Omental fat pad (tissue), 4 donors: ENCODE results near the gene SPAG7. TPM values are rescaled to one million over a fixed set of nuclear protein-coding genes. Genes with fewer than 3 reads are reported as not detected.

ENCODE experiments used
- ATAC-seq: fragments of 150-250 bp; one replicate; pipeline ENCODE4 v1.9.1; 2016; ENCODE audit warnings: mild to moderate bottlenecking, moderate library complexity; ENCODE audit not compliant: low FRiP score
- DNase-seq: peaks from one replicate; pipeline ENCODE4 v3.0.0-alpha.2; 2019; ENCODE audit warnings: low spot score
- total RNA-seq, 4 donors: library from RNA; depleted of rRNA; stranded (reverse); fragments of >200 nt; gene quantifications; one replicate each; pipeline ENCODE4 v1.1.0, GENCODE V29; 2016
- TF ChIP-seq, protein P1 (sequence below), 3 donors: fragments of 450-650 bp; IDR thresholded peaks; one replicate each; pipeline ENCODE4 v1.5.1; 2016 to 2017; ENCODE audit warnings: antibody characterized with exemption in 3 of 3, mild to moderate bottlenecking in 3 of 3, moderate library complexity in 2 of 3

The SPAG7 gene
- total RNA-seq, 4 donors from 2014 or later = 45.3 to 71.0 (median 47.5) TPM

DNA sequence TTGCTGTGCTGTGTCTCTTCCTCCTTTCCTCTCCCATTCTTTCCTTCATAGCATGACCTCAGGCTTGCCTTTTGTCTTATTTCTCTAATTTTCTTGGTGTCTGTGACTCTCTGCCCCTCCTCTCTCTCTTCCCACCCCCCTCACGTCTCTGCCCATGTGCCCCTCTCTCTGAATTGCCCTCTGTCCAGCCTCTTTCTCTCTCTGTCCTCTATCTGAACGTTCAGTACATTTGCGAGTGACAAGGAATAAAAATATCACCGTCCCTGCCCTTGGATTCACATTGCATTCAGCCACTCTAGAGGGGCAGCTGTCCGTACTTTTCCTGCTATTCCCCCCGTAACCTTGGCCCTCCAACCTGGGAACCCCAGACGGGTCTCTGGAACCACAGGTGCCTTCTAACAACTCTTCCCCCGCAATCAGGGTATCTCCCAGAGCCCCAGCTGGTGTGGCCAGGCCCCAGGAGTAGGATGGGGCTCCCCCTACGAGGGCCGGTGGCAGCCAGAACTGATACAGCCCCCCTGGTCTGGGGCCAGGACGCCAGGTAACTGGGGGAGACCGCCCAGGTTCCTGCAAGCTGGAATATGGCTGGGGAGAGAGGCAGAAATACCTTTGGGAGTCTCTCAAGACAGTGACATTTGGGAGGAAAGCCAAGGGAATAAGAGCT, 31.9 kb upstream of the SPAG7 start:
- DNase-seq (no peak), ATAC-seq (no peak)
- TF ChIP-seq, protein P1, sequence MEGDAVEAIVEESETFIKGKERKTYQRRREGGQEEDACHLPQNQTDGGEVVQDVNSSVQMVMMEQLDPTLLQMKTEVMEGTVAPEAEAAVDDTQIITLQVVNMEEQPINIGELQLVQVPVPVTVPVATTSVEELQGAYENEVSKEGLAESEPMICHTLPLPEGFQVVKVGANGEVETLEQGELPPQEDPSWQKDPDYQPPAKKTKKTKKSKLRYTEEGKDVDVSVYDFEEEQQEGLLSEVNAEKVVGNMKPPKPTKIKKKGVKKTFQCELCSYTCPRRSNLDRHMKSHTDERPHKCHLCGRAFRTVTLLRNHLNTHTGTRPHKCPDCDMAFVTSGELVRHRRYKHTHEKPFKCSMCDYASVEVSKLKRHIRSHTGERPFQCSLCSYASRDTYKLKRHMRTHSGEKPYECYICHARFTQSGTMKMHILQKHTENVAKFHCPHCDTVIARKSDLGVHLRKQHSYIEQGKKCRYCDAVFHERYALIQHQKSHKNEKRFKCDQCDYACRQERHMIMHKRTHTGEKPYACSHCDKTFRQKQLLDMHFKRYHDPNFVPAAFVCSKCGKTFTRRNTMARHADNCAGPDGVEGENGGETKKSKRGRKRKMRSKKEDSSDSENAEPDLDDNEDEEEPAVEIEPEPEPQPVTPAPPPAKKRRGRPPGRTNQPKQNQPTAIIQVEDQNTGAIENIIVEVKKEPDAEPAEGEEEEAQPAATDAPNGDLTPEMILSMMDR (IDR thresholded peaks at IDR 0.05) = no peak

DNA sequence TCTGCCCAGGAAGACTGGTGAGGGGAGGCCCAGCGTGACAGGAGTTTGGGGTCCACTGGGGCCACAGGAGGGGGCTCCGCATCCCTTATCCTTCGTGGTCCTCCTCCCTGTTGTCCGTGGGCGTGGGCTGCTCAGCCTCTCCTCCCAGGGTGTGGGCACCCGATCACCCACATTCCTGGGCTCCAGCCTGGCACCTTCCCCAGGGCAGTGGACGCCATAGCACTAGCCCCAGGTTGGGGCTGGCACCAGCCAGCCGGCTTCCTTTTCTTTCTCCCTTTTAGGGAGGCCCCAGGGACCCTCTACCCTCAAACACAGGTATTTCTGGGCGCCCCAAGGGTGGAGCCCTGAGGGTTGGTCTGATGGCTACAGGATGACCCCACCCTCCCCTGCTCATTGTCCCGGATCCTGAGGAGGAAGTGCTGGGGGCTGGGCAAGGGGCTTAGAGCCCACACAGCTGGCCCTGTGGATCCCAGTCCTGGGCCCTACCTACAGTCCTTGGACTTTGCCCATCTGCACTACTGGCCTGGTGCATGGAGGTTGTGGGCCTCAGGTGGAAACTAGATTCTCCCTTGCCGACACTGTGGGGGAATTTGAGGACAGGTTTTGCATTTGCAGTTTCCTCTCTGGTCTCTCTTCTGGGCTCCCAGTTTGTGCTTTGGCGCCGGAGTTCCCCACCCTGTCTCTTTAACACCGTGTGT, 31.3 kb upstream of the SPAG7 start:
- TF ChIP-seq, protein P1 (IDR thresholded peaks at IDR 0.05) = no peak
- ATAC-seq (no peak), DNase-seq (no peak)

DNA sequence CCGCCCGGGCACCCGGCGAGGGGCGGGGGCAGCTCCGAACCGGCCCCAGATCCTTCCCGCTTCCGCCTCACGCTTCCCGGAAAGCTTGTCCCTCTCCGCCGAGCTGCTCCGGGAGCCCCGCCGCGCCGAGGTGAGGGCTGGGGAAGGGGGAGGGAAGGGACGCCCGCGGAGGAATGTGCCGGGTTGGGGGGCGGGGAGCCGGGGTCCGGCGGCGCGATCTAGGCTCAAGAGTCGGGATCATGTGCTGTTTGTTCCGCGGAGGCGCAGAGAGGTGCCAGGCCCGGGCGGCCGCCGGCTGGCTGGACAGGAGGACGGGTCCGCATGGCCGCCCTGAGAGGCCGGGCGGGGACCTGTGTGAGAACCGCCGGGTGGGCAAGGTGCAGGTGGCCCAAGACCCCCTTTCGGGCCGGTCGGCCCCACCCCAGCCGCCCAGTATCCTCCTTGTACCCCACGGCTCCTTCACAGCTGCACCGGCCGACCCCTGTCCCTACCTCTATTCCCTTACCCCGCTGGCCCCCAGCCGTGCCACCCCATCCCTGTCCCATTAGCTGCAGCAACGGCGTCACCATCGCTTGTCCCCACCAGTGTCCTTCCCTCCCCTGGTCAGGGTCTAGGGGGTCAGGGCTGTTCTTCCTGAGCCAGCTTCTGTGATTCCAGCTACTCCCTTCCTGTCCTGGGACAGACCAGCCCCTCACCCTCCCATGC, 30.6 kb upstream of the SPAG7 start:
- DNase-seq (no peak), ATAC-seq (no peak)
- TF ChIP-seq, protein P1 (IDR thresholded peaks at IDR 0.05) = no peak

DNA sequence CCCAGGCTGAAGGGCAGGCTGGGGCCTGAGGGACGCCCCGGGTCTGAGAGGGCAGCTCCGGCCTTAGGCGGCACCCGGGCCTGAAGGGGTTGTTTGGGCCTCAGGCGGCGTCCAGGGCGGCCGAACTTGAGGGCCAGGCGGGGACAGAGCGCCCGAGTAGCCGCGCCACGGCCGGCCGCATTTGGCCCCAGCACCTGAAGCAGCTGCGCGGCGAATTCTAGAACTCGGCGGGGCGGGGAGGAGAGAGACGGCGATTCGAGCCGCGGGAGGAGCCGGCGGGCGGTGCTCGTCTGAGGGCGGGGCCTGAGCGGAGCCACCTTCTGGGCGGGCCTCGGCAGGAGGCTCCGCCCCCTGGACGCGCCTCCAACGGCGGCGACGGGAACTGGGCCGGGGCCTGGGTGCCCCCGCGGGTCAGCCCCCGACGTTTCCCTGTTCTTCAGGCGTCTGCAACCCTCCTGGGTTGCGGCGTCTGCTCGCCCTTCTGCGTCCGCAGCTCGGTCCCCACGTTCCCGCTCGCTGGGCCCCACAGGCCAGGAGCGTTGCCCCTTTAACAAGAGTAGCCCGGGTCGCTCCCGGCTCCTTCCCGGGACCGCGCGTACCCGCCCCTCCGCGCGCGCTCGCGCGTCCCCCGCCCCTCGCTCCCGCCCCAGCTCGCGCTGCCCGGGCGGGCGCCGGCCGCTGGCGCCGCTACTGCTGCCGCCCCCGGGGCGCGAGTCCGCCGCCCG, 29.8 kb upstream of the SPAG7 start, which contains the start of the genes INCA1 and KIF1C:
INCA1 (minus strand) TSS at position 221 of the 725 bp plus-strand sequence. CDS start 3,085 bp downstream, outside the sequence.
KIF1C (plus strand) TSS at position 649 of the 725 bp plus-strand sequence. CDS start 2,297 bp downstream, outside the sequence.
- ATAC-seq (peak; percentile 95), DNase-seq (peak; percentile 59)
- TF ChIP-seq, protein P1 (IDR thresholded peaks at IDR 0.05) = no peak

DNA sequence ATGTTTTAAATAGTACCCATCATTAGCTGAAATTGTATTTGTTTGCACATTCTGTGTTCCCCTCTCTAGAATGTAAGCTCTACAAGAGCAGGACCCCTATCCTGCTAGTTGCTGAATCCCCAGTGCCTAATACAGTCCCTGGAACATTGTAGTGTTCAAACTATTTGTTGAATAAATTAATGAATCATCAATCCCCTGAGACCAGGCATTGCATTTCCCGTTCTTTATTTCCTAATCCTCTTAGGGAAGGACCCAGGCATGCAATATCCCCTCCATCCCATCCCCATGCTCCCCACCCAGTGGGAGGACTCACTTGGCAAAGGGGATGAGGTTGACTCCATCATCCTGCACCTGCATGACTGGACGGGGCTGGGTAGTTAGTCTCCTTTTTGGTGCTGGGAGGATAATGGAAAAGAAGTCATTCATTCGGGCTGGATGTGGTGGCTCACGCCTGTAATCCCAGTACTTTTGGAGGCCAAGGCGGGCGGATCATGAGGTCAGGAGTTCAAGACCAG, 26.5 kb upstream of the SPAG7 start:
- TF ChIP-seq, protein P1 (IDR thresholded peaks at IDR 0.05) = no peak
- DNase-seq (no peak), ATAC-seq (no peak)

DNA sequence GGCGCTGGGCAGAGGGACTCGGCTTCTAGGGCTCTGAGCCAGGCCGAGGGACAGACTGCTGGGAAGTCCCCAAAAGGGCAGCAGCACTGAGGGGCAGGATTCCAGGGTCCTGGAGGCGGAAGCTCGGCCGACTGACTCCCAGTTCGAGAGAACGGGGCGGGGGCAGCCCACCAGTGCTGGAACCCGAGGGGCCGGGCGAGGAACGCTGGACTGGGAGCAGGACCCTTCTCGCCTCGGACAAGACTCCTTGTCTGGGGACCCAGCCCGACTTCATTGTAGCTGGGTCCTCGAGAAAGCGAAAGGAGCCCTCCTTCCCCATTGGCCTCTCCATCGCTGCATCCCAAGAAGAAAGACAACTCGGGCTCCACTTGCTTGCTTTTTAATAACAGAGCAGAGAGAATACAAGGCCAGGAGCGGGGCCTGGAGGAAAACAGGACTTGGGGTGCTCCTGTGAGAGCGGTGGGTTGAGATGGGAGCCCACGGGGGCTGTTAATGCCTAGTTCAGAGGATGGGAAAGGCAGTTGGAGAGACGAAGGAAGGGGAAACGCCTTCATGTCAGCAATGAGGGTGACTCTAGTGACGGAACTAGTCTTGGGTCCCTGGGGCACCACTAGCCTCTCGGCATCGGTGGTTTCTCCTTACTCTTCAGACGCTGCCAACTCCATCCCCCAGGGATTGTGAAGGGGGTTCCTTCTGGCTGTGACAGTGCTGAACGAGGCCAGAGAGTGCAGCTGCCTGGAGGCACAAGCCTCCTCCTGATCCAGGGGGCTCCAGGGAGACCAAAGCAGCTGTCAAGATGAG, 20.4 kb upstream of the SPAG7 start:
- no peak for DNase-seq
- TF ChIP-seq, protein P1 (IDR thresholded peaks at IDR 0.05) = no peak
- ATAC-seq = peak; percentile 36
